ENCODE results near the gene FXYD1.

- no peak for TF ChIP-seq POLR2A (IDR thresholded peaks at IDR 0.05)
- no peak for TF ChIP-seq CTCF (IDR thresholded peaks at IDR 0.05)
Observed at GRCh38 chr19:35169221-35169995, 30.8 kb downstream of the FXYD1 start.

Measured in esophagus squamous epithelium (tissue), 4 donors.